Measurements from ENCODE around the gene RBM20. TPM values are rescaled to one million over a fixed set of nuclear protein-coding genes. Genes with fewer than 3 reads are reported as not detected.
"Not testable (repeated sequence)": the region's sequence is repeated elsewhere in the genome, so short reads cannot be mapped to it uniquely, and the experiment has no call there.

RBM20 gene
- total and polyA plus RNA-seq, 2 experiments from 2014 or later = 3.7 to 4.0 TPM

DNA sequence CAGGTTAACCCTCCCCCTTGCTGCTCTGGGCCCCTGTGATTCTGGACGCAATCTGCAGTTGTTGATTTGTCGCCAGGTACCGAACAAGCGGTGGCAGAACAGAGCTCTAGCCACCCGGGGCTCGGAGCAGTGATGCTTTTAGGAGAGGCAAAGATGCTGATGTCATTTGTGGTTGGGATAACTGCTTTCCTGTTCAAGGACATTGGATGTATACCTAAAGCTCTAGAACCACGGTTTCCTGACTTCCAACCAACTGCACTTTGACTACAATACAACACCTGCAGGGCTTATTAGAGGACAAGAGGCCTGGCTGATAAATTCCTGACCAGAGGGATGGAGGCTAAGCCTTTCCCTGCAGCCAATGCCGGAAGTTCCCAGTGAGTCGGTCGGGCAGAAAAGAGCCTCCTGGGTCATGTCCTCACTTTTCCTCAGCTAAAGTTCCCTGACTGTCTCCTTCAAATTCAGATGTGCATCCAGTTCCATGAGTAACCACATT lies 6.5 kb upstream of the RBM20 start:
- Histone ChIP-seq H3K27ac (no peak overlapping the region), H2AFZ (no peak overlapping the region)

GRCh38 chr10:110638319-110638718 lies 5.8 kb upstream of the RBM20 start:
- Histone ChIP-seq H3K79me2 (no peaks in the 10 kb centered on the region), H3K9me3 (ENCODE audit: low read depth) (no peaks in the 10 kb centered on the region), H3K27ac (no peak overlapping the region), H3K4me1 (ENCODE audit: insufficient read depth) (peaks cover 8% of the 10 kb centered on the region), H2AFZ (no peak overlapping the region), H3K27me3 (peaks cover 19% of the 10 kb centered on the region), H3K36me3 (replicated peaks; ENCODE audit: insufficient read depth, low read depth) (no peaks in the 10 kb centered on the region), H3K9me2 (replicated peaks; ENCODE audit: insufficient read depth) (no peaks in the 10 kb centered on the region), H4K20me1 (ENCODE audit: insufficient read depth, poor library complexity, severe bottlenecking) (no peaks in the 10 kb centered on the region), H3K4me2 (no peak overlapping the region), H3K4me3 (no peak overlapping the region)
- TF ChIP-seq CTCF (IDR thresholded peaks at IDR 0.05; ENCODE audit: poor library complexity) (no peak), EZH2 (IDR thresholded peaks at IDR 0.05; ENCODE audit: borderline replicate concordance) (no peak), EZH2phosphoT487 (IDR thresholded peaks at IDR 0.05; ENCODE audit: low read depth, severe bottlenecking, unreplicated experiment) (no peak)
- WGBS (ENCODE audit: low lambda C conversion rate, missing lambda C conversion rate) = 87% methylated on average over 3 of the region's 3 CpGs
- no peak for DNase-seq (ENCODE audit: low spot score)

More for the DNA sequence above, 6.5 kb upstream of the RBM20 start:
- Histone ChIP-seq H3K9me3 (ENCODE audit: low read depth) (no peaks in the 10 kb centered on the region), H3K4me1 (ENCODE audit: insufficient read depth) (peaks cover 4% of the 10 kb centered on the region), H3K36me3 (replicated peaks; ENCODE audit: insufficient read depth, low read depth) (no peaks in the 10 kb centered on the region), H3K79me2 (no peaks in the 10 kb centered on the region), H3K27me3 (peaks cover 12% of the 10 kb centered on the region), H3K4me3 (no peak overlapping the region), H3K9me2 (replicated peaks; ENCODE audit: insufficient read depth) (no peaks in the 10 kb centered on the region), H4K20me1 (ENCODE audit: insufficient read depth, poor library complexity, severe bottlenecking) (no peaks in the 10 kb centered on the region), H3K4me2 (no peak overlapping the region)
- WGBS (ENCODE audit: low lambda C conversion rate, missing lambda C conversion rate) = 32% methylated on average over 10 of the region's 10 CpGs
- TF ChIP-seq CTCF (IDR thresholded peaks at IDR 0.05; ENCODE audit: poor library complexity) (no peak), EZH2phosphoT487 (IDR thresholded peaks at IDR 0.05; ENCODE audit: low read depth, severe bottlenecking, unreplicated experiment) (no peak), EZH2 (IDR thresholded peaks at IDR 0.05; ENCODE audit: borderline replicate concordance) (no peak)
- DNase-seq (ENCODE audit: low spot score) = no peak

DNA sequence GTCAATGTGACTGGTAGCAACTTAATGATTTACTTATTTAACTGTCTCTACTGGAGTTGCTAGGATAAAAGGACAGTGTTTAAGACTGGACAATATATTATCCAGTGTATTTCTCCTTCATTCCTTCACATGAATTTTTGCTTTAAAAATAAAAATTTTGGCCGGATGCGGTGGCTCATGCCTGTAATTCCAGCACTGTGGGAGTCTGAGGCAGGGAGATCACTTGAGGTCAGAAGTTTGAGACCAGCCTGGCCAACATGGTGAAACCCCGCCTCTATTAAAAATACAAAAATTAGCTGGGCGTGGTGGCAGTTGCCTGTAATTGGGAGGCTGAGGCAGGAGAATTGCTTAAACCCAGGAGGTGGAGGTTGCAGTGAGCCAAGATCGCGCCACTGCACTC lies 5.1 kb upstream of the RBM20 start:
- Histone ChIP-seq H3K4me1 (ENCODE audit: insufficient read depth) (peaks cover 12% of the 10 kb centered on the region), H3K27me3 (peaks cover 24% of the 10 kb centered on the region)
- H2AFZ ChIP-seq; H4K20me1 ChIP-seq (ENCODE audit: insufficient read depth, poor library complexity, severe bottlenecking); H3K4me2 ChIP-seq; H3K9me3 ChIP-seq (ENCODE audit: low read depth); H3K27ac ChIP-seq; H3K79me2 ChIP-seq; H3K9me2 ChIP-seq (replicated peaks; ENCODE audit: insufficient read depth); H3K4me3 ChIP-seq; H3K36me3 ChIP-seq (replicated peaks; ENCODE audit: insufficient read depth, low read depth); DNase-seq (ENCODE audit: low spot score): not testable (repeated sequence)
- 91% methylated on average over 6 of the region's 6 CpGs for WGBS (ENCODE audit: low lambda C conversion rate, missing lambda C conversion rate)

- DNase-seq (ENCODE audit: low spot score); H4K20me1 ChIP-seq (ENCODE audit: insufficient read depth, poor library complexity, severe bottlenecking); H3K9me3 ChIP-seq (ENCODE audit: low read depth); H2AFZ ChIP-seq; H3K36me3 ChIP-seq (replicated peaks; ENCODE audit: insufficient read depth, low read depth); H3K79me2 ChIP-seq; H3K9me2 ChIP-seq (replicated peaks; ENCODE audit: insufficient read depth); H3K4me2 ChIP-seq; H3K4me3 ChIP-seq; H3K27ac ChIP-seq: not testable (repeated sequence)
- 91% methylated on average over 6 of the region's 6 CpGs for WGBS (ENCODE audit: low lambda C conversion rate, missing lambda C conversion rate)
- Histone ChIP-seq H3K4me1 (ENCODE audit: insufficient read depth) (peaks cover 16% of the 10 kb centered on the region), H3K27me3 (peaks cover 29% of the 10 kb centered on the region)
Observed at GRCh38 chr10:110639858-110640257, 4.3 kb upstream of the RBM20 start.

Data from hepatocyte (in vitro differentiated cells).